Spleen (tissue), 11 donors: ENCODE data around the gene YWHAG. TPM values are rescaled to one million over a fixed set of nuclear protein-coding genes. Genes with fewer than 3 reads are reported as not detected.
"Not testable (repeated sequence)": the region's sequence is repeated elsewhere in the genome, so short reads cannot be mapped to it uniquely, and the experiment has no call there.

Source experiments
- DNase-seq: peaks from one replicate; pipeline ENCODE4 v3.0.0-alpha.2; 2020
- H3K27ac ChIP-seq, 8 donors: fragments of 200-600 bp; sonication (generic) in 7 of 8; 1 replicate in 4 of 8; 2 replicates in 4 of 8; pipeline versions ENCODE4 v1.5.0 to v1.8.0; 2016 to 2021; ENCODE audit warnings: inconsistent platforms in 4 of 8, mild to moderate bottlenecking in 4 of 8, moderate library complexity in 1 of 8
- H3K27me3 ChIP-seq, 7 donors: fragments of 200-600 bp; sonication (generic) in 6 of 7; replicated peaks in 1 of 7; 1 replicate in 4 of 7; 2 replicates in 3 of 7; pipeline versions ENCODE4 v1.5.0 to v1.8.0; 2016 to 2021; ENCODE audit warnings: inconsistent platforms in 3 of 7, mild to moderate bottlenecking in 1 of 7
- H3K36me3 ChIP-seq, 6 donors: fragments of 200-600 bp; sonication (generic) in 5 of 6; 1 replicate in 4 of 6; 2 replicates in 2 of 6; pipeline versions ENCODE4 v1.5.0 to v1.8.0; 2016 to 2021; ENCODE audit warnings: inconsistent platforms in 2 of 6
- H3K4me1 ChIP-seq, 6 donors: fragments of 200-600 bp; sonication (generic) in 5 of 6; 1 replicate in 3 of 6; 2 replicates in 3 of 6; pipeline versions ENCODE4 v1.5.0 to v1.8.0; 2016 to 2021; ENCODE audit warnings: inconsistent platforms in 3 of 6
- H3K4me3 ChIP-seq, 8 donors: fragments of 200-600 bp; sonication (generic) in 7 of 8; 1 replicate in 4 of 8; 2 replicates in 4 of 8; pipeline versions ENCODE4 v1.5.0 to v1.8.0; 2016 to 2021; ENCODE audit warnings: inconsistent platforms in 4 of 8, mild to moderate bottlenecking in 4 of 8, moderate library complexity in 2 of 8
- H3K9me3 ChIP-seq, 8 donors: fragments of 200-600 bp; sonication (generic) in 7 of 8; 1 replicate in 4 of 8; 2 replicates in 4 of 8; pipeline versions ENCODE4 v1.5.0 to v1.8.0; 2016 to 2021; ENCODE audit warnings: inconsistent platforms in 4 of 8
- POLR2A ChIP-seq, 3 donors: fragments of 450-650 bp; IDR thresholded peaks; one replicate each; pipeline ENCODE4 v1.5.1; 2017; ENCODE audit warnings: antibody characterized with exemption in 3 of 3, mild to moderate bottlenecking in 1 of 3
- POLR2AphosphoS5 ChIP-seq, 3 donors: sonication (generic); formaldehyde crosslinking; IDR thresholded peaks; one replicate each; pipeline ENCODE4 v1.5.1; 2017; ENCODE audit warnings: antibody characterized with exemption in 3 of 3
- WGBS, 5 donors: extraction: QIAGEN DNeasy Blood & Tissue Kit in 3 of 5; methylation state at CpG; one replicate each; pipeline versions ENCODE4 v1.1.5 to v1.1.7; 2013 to 2018; 5-methylcytosine and 5-hydroxymethylcytosine counted together
- intact Hi-C: fragments of 100-400 bp; cut with DNase I; formaldehyde crosslinking; loops from one replicate; pipeline ENCODE4 v1.15.0; 2023; ENCODE audit warnings: low total_unique reads
- polyA plus RNA-seq, 3 donors: library from polyadenylated mRNA; stranded (reverse); fragments of 200-250 nt; gene quantifications; one replicate each; pipeline ENCODE4 v1.2.1, GENCODE V29; 2013
- total RNA-seq, 7 donors: library from RNA; depleted of rRNA in 3 of 7; stranded (reverse); fragments of >200 nt in 3 of 7; fragmentation: NEBNext Ultra II Directional in 4 of 7; extraction: Animal tissue kit (Norgen Biotek cat#: 25700) in 4 of 7; gene quantifications; one replicate each; pipeline versions ENCODE4 v1.1.0 to v1.2.1, GENCODE V29; 2016 to 2021
- TF ChIP-seq, protein P1 (sequence below), 11 experiments: fragments of 200-600 bp in 7 of 11; fragments of 450-650 bp in 4 of 11; sonication (generic) in 4 of 11; IDR thresholded peaks in 8 of 11; conservative IDR thresholded peaks in 3 of 11; 1 replicate in 7 of 11; 2 replicates in 4 of 11; pipeline versions ENCODE4 v1.4.0 to v1.8.0; 2016 to 2021; ENCODE audit warnings: antibody characterized with exemption in 11 of 11, inconsistent platforms in 4 of 11, mild to moderate bottlenecking in 1 of 11
- donor health status: healthy with polysubstance abuse.
- donor health status: DM: no; HTN: no; CAD: no; lungs with moderate emphysema.
- donor health status: DM: no; HTN: no; CAD: no.
- donor health status: Bipolar disorder and iron deficiency.
- donor health status: healthy.
- donor health status: DM: no; HTN: no; CAD: no.
- donor health status: DM: yes; HTN: yes; CAD: no.

Gene YWHAG
- total and polyA plus RNA-seq, 10 donors, result 19.7 to 108 (median 70.4) TPM

DNA sequence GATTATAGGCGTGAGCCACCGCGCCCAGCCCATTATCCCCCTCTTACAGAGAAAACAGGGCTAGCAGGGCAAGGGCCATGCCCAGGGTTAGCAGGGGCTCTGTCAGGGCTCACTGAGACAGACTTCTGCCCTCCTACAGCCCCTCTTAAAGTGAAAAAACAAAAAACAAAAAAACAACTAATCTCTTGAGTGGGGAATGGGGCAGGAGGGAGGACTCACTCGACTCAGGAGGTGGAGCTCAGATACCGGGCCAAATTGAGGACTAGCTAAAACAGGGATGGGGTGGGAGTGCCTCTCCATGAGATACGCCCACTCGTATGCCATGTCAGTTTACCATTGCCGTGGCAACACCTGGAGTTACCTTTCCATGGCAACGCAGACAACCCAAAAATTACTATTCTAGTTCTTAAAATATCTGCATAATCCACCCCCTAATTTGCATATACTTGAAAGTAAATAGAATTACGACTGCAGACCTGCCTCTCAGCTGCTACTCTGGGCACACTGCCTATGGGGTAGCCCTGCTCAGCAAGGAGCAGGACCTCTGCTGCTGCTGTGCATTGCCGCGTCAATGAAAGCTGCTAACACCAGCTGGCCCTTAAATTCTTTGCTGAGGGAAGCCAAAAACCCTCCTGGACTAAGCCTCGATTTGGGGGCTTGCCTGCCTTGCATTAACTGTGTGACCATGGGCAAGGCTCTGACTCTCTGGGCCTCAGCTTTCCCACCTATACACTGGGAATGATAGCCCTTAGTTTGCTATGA is 37.4 kb upstream of the YWHAG start:
- WGBS, 5 donors, result 67 to 86% (median 82%) methylated on average over 13 of the region's 13 CpGs
- H3K4me3 ChIP-seq, result no peak overlapping the region
- H3K36me3 ChIP-seq, result no peaks in the 10 kb centered on the region
- intact Hi-C loops, result no loop called here
- no peak overlapping the region for H3K27ac ChIP-seq
- TF ChIP-seq POLR2A (IDR thresholded peaks at IDR 0.05) (no peak), POLR2AphosphoS5 (IDR thresholded peaks at IDR 0.05) (no peak)
- TF ChIP-seq, protein P1, sequence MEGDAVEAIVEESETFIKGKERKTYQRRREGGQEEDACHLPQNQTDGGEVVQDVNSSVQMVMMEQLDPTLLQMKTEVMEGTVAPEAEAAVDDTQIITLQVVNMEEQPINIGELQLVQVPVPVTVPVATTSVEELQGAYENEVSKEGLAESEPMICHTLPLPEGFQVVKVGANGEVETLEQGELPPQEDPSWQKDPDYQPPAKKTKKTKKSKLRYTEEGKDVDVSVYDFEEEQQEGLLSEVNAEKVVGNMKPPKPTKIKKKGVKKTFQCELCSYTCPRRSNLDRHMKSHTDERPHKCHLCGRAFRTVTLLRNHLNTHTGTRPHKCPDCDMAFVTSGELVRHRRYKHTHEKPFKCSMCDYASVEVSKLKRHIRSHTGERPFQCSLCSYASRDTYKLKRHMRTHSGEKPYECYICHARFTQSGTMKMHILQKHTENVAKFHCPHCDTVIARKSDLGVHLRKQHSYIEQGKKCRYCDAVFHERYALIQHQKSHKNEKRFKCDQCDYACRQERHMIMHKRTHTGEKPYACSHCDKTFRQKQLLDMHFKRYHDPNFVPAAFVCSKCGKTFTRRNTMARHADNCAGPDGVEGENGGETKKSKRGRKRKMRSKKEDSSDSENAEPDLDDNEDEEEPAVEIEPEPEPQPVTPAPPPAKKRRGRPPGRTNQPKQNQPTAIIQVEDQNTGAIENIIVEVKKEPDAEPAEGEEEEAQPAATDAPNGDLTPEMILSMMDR (IDR thresholded peaks at IDR 0.05 in 8 of 11, conservative IDR thresholded peaks at IDR 0.05 in 3 of 11), result no peak
- no peaks in the 10 kb centered on the region for H3K9me3 ChIP-seq
- no peaks in the 10 kb centered on the region for H3K27me3 ChIP-seq
- DNase-seq, result no peak
- H3K4me1 ChIP-seq, result peaks cover 14 to 49% (median 35%) of the 10 kb centered on the region in 6 donors

DNA sequence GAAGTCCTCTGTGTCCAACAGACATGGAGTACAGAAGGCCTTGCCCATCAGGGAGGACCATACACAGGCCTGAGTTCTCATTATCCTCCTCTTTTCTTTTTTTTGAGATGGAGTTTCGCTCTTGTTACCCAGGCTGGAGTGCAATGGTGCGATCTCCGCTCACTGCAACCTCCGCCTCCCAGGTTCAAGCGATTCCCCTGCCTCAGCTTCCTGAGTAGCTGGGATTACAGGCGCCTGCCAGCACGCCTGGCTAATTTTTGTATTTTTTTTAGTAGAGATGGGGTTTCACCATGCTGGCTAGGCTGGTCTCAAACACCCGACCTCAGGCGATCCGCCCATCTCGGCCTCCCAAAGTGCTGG is 36.8 kb upstream of the YWHAG start:
- DNase-seq, intact Hi-C loops, H3K27ac ChIP-seq, H3K9me3 ChIP-seq, H3K4me3 ChIP-seq, H3K27me3 ChIP-seq, H3K36me3 ChIP-seq: not testable (repeated sequence)
- H3K4me1 ChIP-seq, result peaks cover 14 to 49% (median 35%) of the 10 kb centered on the region in 6 donors
- 82 to 97% (median 94%) methylated on average over 11 of the region's 11 CpGs for WGBS, 5 donors

DNA sequence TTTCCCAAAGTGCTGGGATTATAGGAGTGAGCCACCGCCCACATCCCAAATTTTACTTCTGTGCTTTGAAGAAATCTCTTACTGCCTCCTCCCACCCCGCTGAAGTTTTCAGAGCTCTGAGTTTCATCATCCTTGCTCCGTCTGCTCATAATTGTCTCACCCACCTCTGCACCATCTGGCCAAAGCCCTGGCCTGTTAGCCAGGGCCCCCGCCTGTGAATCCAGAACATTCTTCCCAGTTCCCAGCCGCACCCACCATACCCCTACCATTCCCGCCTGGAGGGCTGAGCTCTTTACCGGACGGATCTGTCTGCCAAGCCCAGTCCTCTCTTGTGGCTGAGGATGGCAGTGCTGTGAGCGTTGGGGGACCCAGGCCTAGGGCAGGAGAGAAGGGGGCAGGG is 36.2 kb upstream of the YWHAG start:
- no peaks in the 10 kb centered on the region for H3K9me3 ChIP-seq
- H3K4me1 ChIP-seq, result peaks cover 14 to 49% (median 35%) of the 10 kb centered on the region in 6 donors
- DNase-seq, result no peak
- 80 to 91% (median 87%) methylated on average over 9 of the region's 9 CpGs for WGBS, 5 donors
- H3K27ac ChIP-seq, result no peak overlapping the region
- H3K36me3 ChIP-seq, result no peaks in the 10 kb centered on the region
- TF ChIP-seq POLR2A (IDR thresholded peaks at IDR 0.05), result no peak
- TF ChIP-seq POLR2AphosphoS5 (IDR thresholded peaks at IDR 0.05), result no peak
- TF ChIP-seq, protein P1 (IDR thresholded peaks at IDR 0.05 in 8 of 11, conservative IDR thresholded peaks at IDR 0.05 in 3 of 11), result no peak
- H3K27me3 ChIP-seq, result no peaks in the 10 kb centered on the region
- intact Hi-C loops, result no loop called here
- H3K4me3 ChIP-seq, result no peak overlapping the region

DNA sequence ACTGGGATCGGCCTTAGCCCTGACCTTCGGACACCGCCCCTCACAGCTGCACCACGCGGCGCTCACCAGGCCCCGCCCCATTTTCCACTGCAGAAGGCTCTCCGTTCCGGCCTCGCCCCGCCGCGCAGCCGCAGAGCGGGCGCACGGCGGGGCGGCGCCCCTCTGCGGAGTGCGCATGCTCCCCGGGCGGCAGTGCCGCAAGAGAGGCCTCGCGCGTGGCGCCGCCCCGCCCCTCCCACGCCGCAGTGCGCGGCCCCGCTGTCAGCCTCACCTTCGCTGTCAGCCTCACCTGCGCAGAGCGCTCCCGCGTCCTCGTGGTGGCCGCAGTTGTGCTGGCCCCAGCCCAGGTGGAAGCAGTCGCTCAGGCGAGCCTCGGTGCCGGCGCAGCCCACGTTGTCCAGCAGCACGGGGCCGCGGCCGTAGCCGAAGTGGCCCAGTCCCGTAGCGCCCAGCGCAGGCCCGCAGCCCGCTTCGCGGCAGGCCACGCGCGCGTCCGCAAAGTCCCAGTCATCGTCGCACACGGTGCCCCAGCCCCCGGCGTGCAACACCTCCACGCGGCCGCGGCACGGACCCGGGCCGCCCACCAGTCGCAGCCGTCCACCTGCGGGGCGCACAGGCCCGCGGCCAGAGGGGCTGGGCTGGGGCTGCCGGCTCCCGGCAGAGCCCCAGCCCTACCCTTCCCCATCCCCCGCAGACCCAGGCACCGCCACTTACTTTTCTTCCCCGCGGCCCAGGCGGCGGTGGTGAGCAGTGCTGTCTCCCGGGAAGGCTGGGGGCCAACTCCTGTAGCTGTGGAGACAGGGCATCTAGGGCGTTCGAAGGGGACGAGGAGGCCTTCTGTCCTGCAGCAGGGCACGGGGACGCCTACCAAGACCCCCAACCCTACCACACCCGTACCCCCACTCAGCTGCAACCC is 34.6 kb upstream of the YWHAG start:
- peaks cover 14 to 49% (median 38%) of the 10 kb centered on the region in 6 donors for H3K4me1 ChIP-seq
- no peaks in the 10 kb centered on the region for H3K9me3 ChIP-seq
- H3K36me3 ChIP-seq, result no peaks in the 10 kb centered on the region
- H3K4me3 ChIP-seq, result peak overlapping the region; percentile 62 to 86 (median 75)
- intact Hi-C loops, result no loop called here
- DNase-seq, result peak; percentile 97
- peak overlapping the region; percentile 80 to 93 (median 88) for H3K27ac ChIP-seq
- WGBS, 5 donors, result 2 to 7% (median 4%) methylated on average over 23 to 99 of the region's 99 CpGs
- TF ChIP-seq, protein P1 (IDR thresholded peaks at IDR 0.05 in 8 of 11, conservative IDR thresholded peaks at IDR 0.05 in 3 of 11), result peak in 1 of 11 experiments; percentile 10
- peak; percentile 94 to 96 (median 94) for TF ChIP-seq POLR2AphosphoS5 (IDR thresholded peaks at IDR 0.05)
- TF ChIP-seq POLR2A (IDR thresholded peaks at IDR 0.05), result peak in 2 of 3 donors; percentile 34 to 78
- no peaks in the 10 kb centered on the region for H3K27me3 ChIP-seq
